ENCODE data around the gene CDH4.

CDH4 gene

DNA sequence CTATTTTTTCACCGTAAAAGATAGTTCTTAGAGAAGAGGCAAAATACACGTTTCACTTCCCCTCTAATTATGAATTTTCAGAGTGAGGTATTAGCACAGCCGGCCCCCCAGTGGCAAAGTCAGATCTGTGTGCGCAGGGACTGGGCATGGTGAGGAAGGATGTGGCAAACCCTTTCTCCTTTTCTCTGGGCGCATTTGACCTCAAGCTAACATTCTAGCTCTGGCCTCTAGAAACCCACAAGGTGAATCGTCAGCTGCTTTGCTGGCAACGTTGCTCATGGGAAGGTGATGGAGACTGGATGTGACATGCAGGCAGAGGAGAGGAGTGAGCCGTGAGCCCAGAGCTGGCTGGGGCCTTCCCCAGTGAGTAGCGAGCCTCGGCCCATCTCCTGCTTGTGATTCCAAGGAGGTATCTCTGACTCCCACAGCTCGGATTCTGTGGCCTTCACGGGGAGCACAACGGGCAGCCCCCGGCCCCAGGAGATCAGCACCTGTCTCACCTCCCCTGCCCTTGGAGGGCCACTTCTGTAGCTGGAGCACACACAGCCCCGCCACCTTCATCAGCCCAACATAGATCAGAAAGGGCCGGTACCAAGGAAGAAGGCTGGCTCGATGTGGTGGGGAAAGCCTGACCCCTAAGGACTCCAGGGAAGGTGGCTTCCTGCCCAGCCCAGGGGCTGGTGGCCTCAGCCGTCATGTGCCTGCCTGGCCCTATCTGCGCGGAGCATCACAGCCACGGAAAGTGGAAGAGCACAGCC, 660.8 kb downstream of the CDH4 start:
- TF ChIP-seq TAF1 (IDR thresholded peaks at IDR 0.05; ENCODE audit: borderline replicate concordance, insufficient read depth, low read length) (no peak), SIN3A (IDR thresholded peaks at IDR 0.05; ENCODE audit: borderline replicate concordance, insufficient read depth, low read length) (no peak), FOXP2 (optimal IDR thresholded peaks at IDR 0.05; ENCODE audit: borderline replicate concordance, extremely low read depth, extremely low read length, insufficient read depth) (no peak), POLR2AphosphoS5 (IDR thresholded peaks at IDR 0.05; ENCODE audit: low read depth, low read length) (no peak), REST (IDR thresholded peaks at IDR 0.05; ENCODE audit: insufficient read depth in 1 of 2, low read depth in 2 of 2, low read length in 2 of 2) (no peak)

DNA sequence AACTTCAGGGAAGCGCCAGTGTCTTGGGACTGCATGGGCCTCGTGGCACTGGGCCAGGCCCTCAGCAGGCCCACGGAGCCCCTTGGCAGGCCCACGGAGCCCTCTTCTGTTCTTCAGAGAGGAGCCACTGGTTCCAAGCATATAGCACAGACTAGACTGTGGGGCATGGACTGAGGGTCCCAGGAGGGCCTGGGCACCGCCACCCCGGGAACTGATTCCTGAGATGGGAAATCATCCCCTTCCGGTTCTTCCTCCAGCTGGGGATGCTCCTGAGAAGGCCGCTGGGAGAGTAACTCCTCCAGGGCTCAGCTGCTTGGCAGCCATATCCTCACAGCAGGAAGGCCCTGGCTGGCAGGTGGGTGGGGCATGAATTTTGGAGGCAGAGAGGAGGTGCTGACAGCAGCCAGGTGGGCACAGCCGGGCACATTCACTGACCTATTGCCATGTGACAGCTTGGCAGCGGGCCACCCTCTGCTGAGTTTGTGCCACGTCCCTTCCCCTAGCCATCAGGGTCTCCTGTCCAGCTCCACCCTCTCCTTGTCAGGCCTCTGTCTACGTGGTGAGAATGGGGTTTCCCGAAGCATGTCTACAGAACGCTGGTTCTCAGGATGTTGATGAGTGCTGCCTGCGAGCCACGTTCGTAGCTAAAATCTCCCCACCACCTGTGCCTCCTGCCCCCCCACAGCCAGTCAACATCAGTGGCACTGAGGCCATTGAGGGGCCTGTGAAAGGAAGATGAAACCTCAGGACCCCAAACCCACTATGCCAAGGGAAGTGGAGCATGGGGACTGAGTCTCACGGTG, 661.6 kb downstream of the CDH4 start:
- TF ChIP-seq REST (IDR thresholded peaks at IDR 0.05; ENCODE audit: insufficient read depth in 1 of 2, low read depth in 2 of 2, low read length in 2 of 2) (no peak), TAF1 (IDR thresholded peaks at IDR 0.05; ENCODE audit: borderline replicate concordance, insufficient read depth, low read length) (no peak), SIN3A (IDR thresholded peaks at IDR 0.05; ENCODE audit: borderline replicate concordance, insufficient read depth, low read length) (no peak), FOXP2 (optimal IDR thresholded peaks at IDR 0.05; ENCODE audit: borderline replicate concordance, extremely low read depth, extremely low read length, insufficient read depth) (no peak), POLR2AphosphoS5 (IDR thresholded peaks at IDR 0.05; ENCODE audit: low read depth, low read length) (no peak)

GRCh38 chr20:61915101-61915500, 663.0 kb downstream of the CDH4 start:
- TF ChIP-seq SIN3A (IDR thresholded peaks at IDR 0.05; ENCODE audit: borderline replicate concordance, insufficient read depth, low read length) (no peak), TAF1 (IDR thresholded peaks at IDR 0.05; ENCODE audit: borderline replicate concordance, insufficient read depth, low read length) (no peak)

DNA sequence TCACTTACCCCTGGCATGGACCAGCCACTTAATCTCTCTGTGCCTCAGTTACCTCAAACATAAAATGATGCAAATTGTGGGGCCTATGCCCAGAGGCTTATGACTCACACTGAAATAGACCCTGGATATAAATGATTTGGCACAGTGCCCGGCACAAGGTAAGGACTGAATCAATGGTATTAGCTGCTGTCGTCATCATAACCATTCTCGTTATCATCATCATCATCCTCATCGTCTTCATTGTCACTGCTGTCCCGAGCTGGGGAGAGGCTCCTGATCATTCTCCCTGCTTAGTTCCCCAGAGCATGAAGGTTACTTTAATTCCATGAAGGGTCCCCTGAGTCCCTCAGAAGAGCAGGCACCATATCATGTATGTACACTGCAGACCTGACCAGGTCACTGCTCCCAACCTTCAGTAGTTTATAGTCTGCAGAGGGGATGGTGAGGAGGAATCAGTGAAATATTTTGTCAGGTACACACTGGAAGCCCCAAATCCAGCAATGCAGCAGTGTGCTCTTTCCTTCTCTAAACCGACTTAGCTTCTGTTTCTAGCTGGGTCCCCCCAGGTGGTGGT, 664.3 kb downstream of the CDH4 start:
- TF ChIP-seq POLR2AphosphoS5 (IDR thresholded peaks at IDR 0.05; ENCODE audit: low read depth, low read length): no peak
- no peak for TF ChIP-seq FOXP2 (optimal IDR thresholded peaks at IDR 0.05; ENCODE audit: borderline replicate concordance, extremely low read depth, extremely low read length, insufficient read depth)
- no peak for TF ChIP-seq REST (IDR thresholded peaks at IDR 0.05; ENCODE audit: insufficient read depth in 1 of 2, low read depth in 2 of 2, low read length in 2 of 2)
- TF ChIP-seq TAF1 (IDR thresholded peaks at IDR 0.05; ENCODE audit: borderline replicate concordance, insufficient read depth, low read length): no peak
- no peak for TF ChIP-seq SIN3A (IDR thresholded peaks at IDR 0.05; ENCODE audit: borderline replicate concordance, insufficient read depth, low read length)

- TF ChIP-seq FOXP2 (optimal IDR thresholded peaks at IDR 0.05; ENCODE audit: borderline replicate concordance, extremely low read depth, extremely low read length, insufficient read depth): no peak
- TF ChIP-seq TAF1 (IDR thresholded peaks at IDR 0.05; ENCODE audit: borderline replicate concordance, insufficient read depth, low read length): no peak
- TF ChIP-seq POLR2AphosphoS5 (IDR thresholded peaks at IDR 0.05; ENCODE audit: low read depth, low read length): no peak
- TF ChIP-seq SIN3A (IDR thresholded peaks at IDR 0.05; ENCODE audit: borderline replicate concordance, insufficient read depth, low read length): no peak
- no peak for TF ChIP-seq REST (IDR thresholded peaks at IDR 0.05; ENCODE audit: insufficient read depth in 1 of 2, low read depth in 2 of 2, low read length in 2 of 2)
Observed at GRCh38 chr20:61917474-61918145, 665.5 kb downstream of the CDH4 start.

All from PFSK-1 (cell line).